ENCODE data around the gene CIDEB. TPM values are rescaled to one million over a fixed set of nuclear protein-coding genes. Genes with fewer than 3 reads are reported as not detected.

The CIDEB gene
- total RNA-seq, 1 experiment from 2014 or later = not detected

GRCh38 chr14:24337144-24337823 lies 29.5 kb upstream of the CIDEB start:
- Mint-ChIP-seq H3K4me1 (peaks cover 26 to 31% of the 10 kb centered on the region in 2 experiments), H3K4me3 (no peak overlapping the region), H3K36me3 (ENCODE audit: insufficient read depth in 1 of 3, low read depth in 3 of 3) (no peaks in the 10 kb centered on the region; a peak in 1 of 7 replicates), H3K27me3 (ENCODE audit: low read depth) (peaks cover 100% of the 10 kb centered on the region), H3K27ac (no peak overlapping the region; a peak in 1 of 7 replicates), H3K9me3 (peaks cover 0 to 2% of the 10 kb centered on the region in 2 experiments; a peak in 2 of 5 replicates)
- Histone ChIP-seq H3K23ac (ENCODE audit: insufficient read length, low read depth, low read length) (no peak overlapping the region), H2BK12ac (ENCODE audit: insufficient read length, low read depth, low read length) (no peak overlapping the region), H4K20me1 (ENCODE audit: control insufficient read depth, insufficient read depth, insufficient read length) (no peaks in the 10 kb centered on the region), H3K9ac (ENCODE audit: extremely low read depth, insufficient read length, low read length) (no peak overlapping the region), H3K23me2 (ENCODE audit: insufficient read length, low read depth, low read length, poor library complexity, severe bottlenecking) (peaks cover 26% of the 10 kb centered on the region), H3T11ph (ENCODE audit: low read length) (no peak overlapping the region), H3K4ac (ENCODE audit: low read depth, low read length) (no peak overlapping the region), H4K5ac (ENCODE audit: insufficient read length, low read depth, low read length) (no peak overlapping the region), H3K14ac (ENCODE audit: insufficient read depth, low read length) (no peak overlapping the region), H4K8ac (replicated peaks; ENCODE audit: insufficient read length, low read depth, low read length) (no peak overlapping the region), H3K18ac (ENCODE audit: insufficient read length, low read depth, low read length) (no peak overlapping the region), H3K79me1 (ENCODE audit: insufficient read depth, low read depth, low read length, poor library complexity, severe bottlenecking) (no peaks in the 10 kb centered on the region), H2BK20ac (ENCODE audit: low read depth, low read length, poor library complexity, severe bottlenecking) (no peak overlapping the region), H3K9me3 (ENCODE audit: control insufficient read depth, low read depth, low read length) (no peaks in the 10 kb centered on the region), H4K91ac (ENCODE audit: insufficient read length, low read depth, low read length) (no peak overlapping the region), H3K4me2 (ENCODE audit: insufficient read depth, insufficient read length, low read length) (no peak overlapping the region), H2BK5ac (ENCODE audit: insufficient read length, low read length) (no peak overlapping the region), H3K27me3 (ENCODE audit: insufficient read depth, low read length) (peaks cover 69% of the 10 kb centered on the region), H3K79me2 (ENCODE audit: insufficient read depth, low read length) (no peaks in the 10 kb centered on the region), H3K56ac (ENCODE audit: insufficient read length, low read depth, low read length) (no peak overlapping the region), H3K27ac (ENCODE audit: insufficient read length, low read depth, low read length) (no peak overlapping the region), H2BK15ac (ENCODE audit: low read depth, low read length) (no peak overlapping the region), H2AK5ac (ENCODE audit: insufficient read length, low read length) (no peak overlapping the region), H2BK120ac (ENCODE audit: low read depth, low read length, poor library complexity, severe bottlenecking) (no peak overlapping the region), H3K4me1 (ENCODE audit: insufficient read depth, low read length) (no peaks in the 10 kb centered on the region; the same call in 1 of the 2 replicates), H2AFZ (ENCODE audit: low read length) (no peak overlapping the region)
- no CpG with 5 or more reads among the region's 7 CpGs for WGBS (ENCODE audit: extremely low coverage, insufficient read length, low lambda C conversion rate)
- DNase-seq = no peak
- no peak for TF ChIP-seq CTCF (conservative IDR thresholded peaks at IDR 0.05)
